Liver (tissue), 3 donors: ENCODE data around the gene SLX9.
"Not testable (repeated sequence)": the region's sequence is repeated elsewhere in the genome, so short reads cannot be mapped to it uniquely, and the experiment has no call there.

ENCODE experiments used
- CTCF ChIP-seq: fragments of 150-350 bp; IDR thresholded peaks from 2 replicates; pipeline ENCODE4 v1.5.1; 2017; ENCODE audit warnings: improper control_type of control experiment, low read depth, low read length; ENCODE audit not compliant: missing input control
- FOXA1 ChIP-seq: IDR thresholded peaks from 2 replicates; pipeline ENCODE4 v1.6.1; 2016; ENCODE audit warnings: antibody characterized with exemption
- GABPA ChIP-seq, 2 donors: IDR thresholded peaks in 1 of 2; conservative IDR thresholded peaks in 1 of 2; 2 replicates each; pipeline ENCODE4 v1.6.1; 2016; ENCODE audit warnings: antibody characterized with exemption in 2 of 2, mild to moderate bottlenecking in 1 of 2, moderate library complexity in 1 of 2
- HNF4A ChIP-seq, 2 donors: conservative IDR thresholded peaks; 2 replicates each; pipeline ENCODE4 v1.6.1; 2016; ENCODE audit warnings: antibody characterized with exemption in 2 of 2, mild to moderate bottlenecking in 2 of 2
- TAF1 ChIP-seq: conservative IDR thresholded peaks from 2 replicates; pipeline ENCODE4 v1.6.1; 2016; ENCODE audit warnings: antibody characterized with exemption, mild to moderate bottlenecking
- TF ChIP-seq, protein P1 (sequence below): IDR thresholded peaks from 2 replicates; pipeline ENCODE4 v1.6.1; 2016; ENCODE audit warnings: antibody characterized with exemption
- TF ChIP-seq, protein P2 (sequence below): IDR thresholded peaks from 2 replicates; pipeline ENCODE4 v1.6.1; 2016; ENCODE audit warnings: antibody characterized with exemption, mild to moderate bottlenecking
- TF ChIP-seq, protein P3 (sequence below): IDR thresholded peaks from 2 replicates; pipeline ENCODE4 v1.6.1; 2016; ENCODE audit warnings: antibody characterized with exemption
- donor health status: healthy.
- donor health status: healthy.

GRCh38 chr21:44912506-44913412, 27.1 kb upstream of the SLX9 start:
- TF ChIP-seq GABPA (IDR thresholded peaks at IDR 0.05 in 1 of 2, conservative IDR thresholded peaks at IDR 0.05 in 1 of 2); CTCF; TAF1; FOXA1: not testable (repeated sequence)
- TF ChIP-seq, protein P1, sequence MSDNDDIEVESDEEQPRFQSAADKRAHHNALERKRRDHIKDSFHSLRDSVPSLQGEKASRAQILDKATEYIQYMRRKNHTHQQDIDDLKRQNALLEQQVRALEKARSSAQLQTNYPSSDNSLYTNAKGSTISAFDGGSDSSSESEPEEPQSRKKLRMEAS: not testable (repeated sequence)
- TF ChIP-seq, protein P2, sequence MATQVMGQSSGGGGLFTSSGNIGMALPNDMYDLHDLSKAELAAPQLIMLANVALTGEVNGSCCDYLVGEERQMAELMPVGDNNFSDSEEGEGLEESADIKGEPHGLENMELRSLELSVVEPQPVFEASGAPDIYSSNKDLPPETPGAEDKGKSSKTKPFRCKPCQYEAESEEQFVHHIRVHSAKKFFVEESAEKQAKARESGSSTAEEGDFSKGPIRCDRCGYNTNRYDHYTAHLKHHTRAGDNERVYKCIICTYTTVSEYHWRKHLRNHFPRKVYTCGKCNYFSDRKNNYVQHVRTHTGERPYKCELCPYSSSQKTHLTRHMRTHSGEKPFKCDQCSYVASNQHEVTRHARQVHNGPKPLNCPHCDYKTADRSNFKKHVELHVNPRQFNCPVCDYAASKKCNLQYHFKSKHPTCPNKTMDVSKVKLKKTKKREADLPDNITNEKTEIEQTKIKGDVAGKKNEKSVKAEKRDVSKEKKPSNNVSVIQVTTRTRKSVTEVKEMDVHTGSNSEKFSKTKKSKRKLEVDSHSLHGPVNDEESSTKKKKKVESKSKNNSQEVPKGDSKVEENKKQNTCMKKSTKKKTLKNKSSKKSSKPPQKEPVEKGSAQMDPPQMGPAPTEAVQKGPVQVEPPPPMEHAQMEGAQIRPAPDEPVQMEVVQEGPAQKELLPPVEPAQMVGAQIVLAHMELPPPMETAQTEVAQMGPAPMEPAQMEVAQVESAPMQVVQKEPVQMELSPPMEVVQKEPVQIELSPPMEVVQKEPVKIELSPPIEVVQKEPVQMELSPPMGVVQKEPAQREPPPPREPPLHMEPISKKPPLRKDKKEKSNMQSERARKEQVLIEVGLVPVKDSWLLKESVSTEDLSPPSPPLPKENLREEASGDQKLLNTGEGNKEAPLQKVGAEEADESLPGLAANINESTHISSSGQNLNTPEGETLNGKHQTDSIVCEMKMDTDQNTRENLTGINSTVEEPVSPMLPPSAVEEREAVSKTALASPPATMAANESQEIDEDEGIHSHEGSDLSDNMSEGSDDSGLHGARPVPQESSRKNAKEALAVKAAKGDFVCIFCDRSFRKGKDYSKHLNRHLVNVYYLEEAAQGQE: not testable (repeated sequence)
- TF ChIP-seq HNF4A (conservative IDR thresholded peaks at IDR 0.05): peak; percentile 47 to 63
- TF ChIP-seq, protein P3, sequence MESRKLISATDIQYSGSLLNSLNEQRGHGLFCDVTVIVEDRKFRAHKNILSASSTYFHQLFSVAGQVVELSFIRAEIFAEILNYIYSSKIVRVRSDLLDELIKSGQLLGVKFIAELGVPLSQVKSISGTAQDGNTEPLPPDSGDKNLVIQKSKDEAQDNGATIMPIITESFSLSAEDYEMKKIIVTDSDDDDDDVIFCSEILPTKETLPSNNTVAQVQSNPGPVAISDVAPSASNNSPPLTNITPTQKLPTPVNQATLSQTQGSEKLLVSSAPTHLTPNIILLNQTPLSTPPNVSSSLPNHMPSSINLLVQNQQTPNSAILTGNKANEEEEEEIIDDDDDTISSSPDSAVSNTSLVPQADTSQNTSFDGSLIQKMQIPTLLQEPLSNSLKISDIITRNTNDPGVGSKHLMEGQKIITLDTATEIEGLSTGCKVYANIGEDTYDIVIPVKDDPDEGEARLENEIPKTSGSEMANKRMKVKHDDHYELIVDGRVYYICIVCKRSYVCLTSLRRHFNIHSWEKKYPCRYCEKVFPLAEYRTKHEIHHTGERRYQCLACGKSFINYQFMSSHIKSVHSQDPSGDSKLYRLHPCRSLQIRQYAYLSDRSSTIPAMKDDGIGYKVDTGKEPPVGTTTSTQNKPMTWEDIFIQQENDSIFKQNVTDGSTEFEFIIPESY: not testable (repeated sequence)
